Progenitor cell of endocrine pancreas (in vitro differentiated cells): ENCODE data around the gene PTCD1. TPM values are rescaled to one million over a fixed set of nuclear protein-coding genes. Genes with fewer than 3 reads are reported as not detected.

Experiments
- DNase-seq: peaks from one replicate; pipeline ENCODE4 v3.0.0; 2021; ENCODE audit warnings: low spot score; ENCODE audit not compliant: unreplicated experiment
- H3K27ac Mint-ChIP-seq: 2 replicates; pipeline ENCODE4 v1.8.0; 2021; ENCODE audit warnings: mild to moderate bottlenecking, moderate library complexity, mixed read lengths
- H3K27me3 Mint-ChIP-seq: 2 replicates; pipeline ENCODE4 v1.8.0; 2021; ENCODE audit warnings: mixed read lengths
- H3K36me3 Mint-ChIP-seq: 2 replicates; pipeline ENCODE4 v1.8.0; 2022; ENCODE audit warnings: mixed read lengths; ENCODE audit not compliant: insufficient read depth
- H3K4me1 Mint-ChIP-seq: 2 replicates; pipeline ENCODE4 v1.8.0; 2021; ENCODE audit warnings: low read depth, mixed read lengths
- H3K4me3 Mint-ChIP-seq: 2 replicates; pipeline ENCODE4 v1.8.0; 2021; ENCODE audit warnings: low read depth, mild to moderate bottlenecking, moderate library complexity, mixed read lengths
- H3K9me3 Mint-ChIP-seq: 2 replicates; pipeline ENCODE4 v1.8.0; 2021; ENCODE audit warnings: low read depth, mixed read lengths
- CTCF ChIP-seq: fragments of 200-600 bp; sonication (generic); IDR thresholded peaks from one replicate; pipeline ENCODE4 v1.5.0; 2021; ENCODE audit warnings: antibody characterized with exemption, mild to moderate bottlenecking; ENCODE audit not compliant: unreplicated experiment
- total RNA-seq: library from RNA; stranded (reverse); gene quantifications from 2 replicates; pipeline ENCODE4 v1.2.1, GENCODE V29; 2021

PTCD1 gene
- total RNA-seq, 1 donor from 2014 or later: 16.8 TPM

- peaks cover 23% of the 10 kb centered on the region for H3K36me3 Mint-ChIP-seq
- no peaks in the 10 kb centered on the region for H3K27me3 Mint-ChIP-seq
- H3K27ac Mint-ChIP-seq: peak overlapping the region; percentile 59
- H3K9me3 Mint-ChIP-seq: no peaks in the 10 kb centered on the region
- TF ChIP-seq CTCF: no peak
- no peaks in the 10 kb centered on the region for H3K4me1 Mint-ChIP-seq
- H3K4me3 Mint-ChIP-seq: no peak overlapping the region
- no peak for DNase-seq
These were observed 10.7 kb upstream of the PTCD1 start for GRCh38 chr7:99449326-99449725.

GRCh38 chr7:99448855-99449254 lies 10.3 kb upstream of the PTCD1 start:
- H3K27ac Mint-ChIP-seq: no peak overlapping the region
- H3K4me1 Mint-ChIP-seq: no peaks in the 10 kb centered on the region
- no peaks in the 10 kb centered on the region for H3K27me3 Mint-ChIP-seq
- H3K9me3 Mint-ChIP-seq: no peaks in the 10 kb centered on the region
- no peak for DNase-seq
- no peak for TF ChIP-seq CTCF
- H3K36me3 Mint-ChIP-seq: peaks cover 23% of the 10 kb centered on the region
- H3K4me3 Mint-ChIP-seq: no peak overlapping the region

DNA sequence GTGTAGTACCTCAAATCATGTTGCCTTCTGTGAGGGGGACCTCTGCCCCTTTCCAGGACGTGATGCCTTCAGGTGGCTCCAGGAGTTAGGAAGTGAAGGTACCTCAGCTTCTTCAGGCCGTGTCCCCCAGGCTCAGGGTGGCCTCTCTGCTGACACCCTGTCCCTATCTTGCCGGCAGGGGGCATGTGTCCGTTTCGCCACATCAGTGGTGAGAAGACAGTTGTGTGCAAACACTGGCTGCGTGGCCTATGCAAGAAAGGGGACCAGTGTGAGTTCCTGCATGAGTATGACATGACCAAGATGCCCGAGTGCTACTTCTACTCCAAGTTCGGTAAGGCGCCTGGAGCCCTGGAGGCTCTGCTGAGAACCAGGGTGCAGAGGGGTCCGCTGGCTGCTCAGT lies 9.3 kb upstream of the PTCD1 start:
- Mint-ChIP-seq H3K9me3 (no peaks in the 10 kb centered on the region), H3K27ac (no peak overlapping the region), H3K4me1 (no peaks in the 10 kb centered on the region), H3K4me3 (no peak overlapping the region), H3K27me3 (no peaks in the 10 kb centered on the region), H3K36me3 (peaks cover 23% of the 10 kb centered on the region)
- no peak for DNase-seq
- peak; percentile 22 for TF ChIP-seq CTCF

DNA sequence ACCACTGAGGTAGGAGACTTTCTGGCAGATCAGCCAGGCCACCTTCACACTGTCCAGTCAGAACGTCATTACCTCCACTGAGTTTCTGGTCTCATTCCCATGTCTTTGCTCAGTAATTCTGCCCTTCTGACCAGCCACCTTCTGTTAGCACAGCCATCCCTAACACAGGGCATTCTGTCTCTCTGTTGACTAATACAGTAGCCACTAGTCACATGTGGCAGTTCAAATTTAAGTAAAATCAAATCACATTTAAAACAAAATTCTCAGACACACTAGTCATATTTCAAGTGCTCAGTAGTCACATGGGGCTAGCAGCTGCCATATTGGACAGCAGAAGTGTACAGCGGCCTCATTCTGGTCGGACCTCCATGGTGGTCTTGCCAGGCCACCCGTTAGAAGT lies 7.5 kb upstream of the PTCD1 start:
- H3K27ac Mint-ChIP-seq: no peak overlapping the region
- no peak for TF ChIP-seq CTCF
- H3K36me3 Mint-ChIP-seq: peaks cover 23% of the 10 kb centered on the region
- no peak for DNase-seq
- H3K27me3 Mint-ChIP-seq: no peaks in the 10 kb centered on the region
- H3K4me1 Mint-ChIP-seq: peaks cover 1% of the 10 kb centered on the region
- no peak overlapping the region for H3K4me3 Mint-ChIP-seq
- H3K9me3 Mint-ChIP-seq: no peaks in the 10 kb centered on the region

DNA sequence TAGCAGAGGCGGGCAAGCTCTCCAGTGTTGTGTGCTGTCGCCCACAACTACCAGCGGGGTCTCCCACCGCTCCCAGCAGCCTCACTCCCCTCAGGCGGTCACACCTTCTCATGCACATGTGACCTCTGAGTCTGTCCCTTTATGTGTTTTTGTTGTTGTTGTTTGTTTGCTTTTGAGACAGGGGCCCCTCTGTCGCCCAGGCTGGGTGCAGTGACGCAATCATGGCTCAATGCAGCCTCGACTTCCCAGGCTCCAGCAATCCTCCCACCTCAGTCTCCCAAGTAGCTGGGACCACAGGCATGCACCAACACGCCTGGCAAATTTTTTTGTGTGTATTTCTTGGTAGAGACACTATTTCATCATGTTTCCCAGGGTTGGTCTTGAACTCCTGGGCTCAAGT lies 1.6 kb upstream of the PTCD1 start:
- H3K27me3 Mint-ChIP-seq: no peaks in the 10 kb centered on the region
- TF ChIP-seq CTCF: no peak
- H3K4me3 Mint-ChIP-seq: peak overlapping the region; percentile 98
- peaks cover 10% of the 10 kb centered on the region for H3K36me3 Mint-ChIP-seq
- peaks cover 11% of the 10 kb centered on the region for H3K4me1 Mint-ChIP-seq
- H3K9me3 Mint-ChIP-seq: no peaks in the 10 kb centered on the region
- DNase-seq: no peak
- no peak overlapping the region for H3K27ac Mint-ChIP-seq
